GM18519 (cell line): ENCODE results near the gene PLAC8.
A peak's percentile ranks its signal among the peaks of the same experiment; 100 is the strongest.
"Not testable (repeated sequence)": the region's sequence is repeated elsewhere in the genome, so short reads cannot be mapped to it uniquely, and the experiment has no call there.

Experiments used
- ATAC-seq: cut with Tn5 transposase; IDR thresholded peaks from one replicate; pipeline ENCODE4 v1.9.1; 2021; ENCODE audit warnings: mild to moderate bottlenecking, moderate library complexity; ENCODE audit not compliant: unreplicated experiment, low FRiP score

PLAC8 gene

GRCh38 chr4:83112678-83113428, 1.7 kb downstream of the PLAC8 start:
- no peak for ATAC-seq

- no peak for ATAC-seq
Observed at GRCh38 chr4:83112231-83112630, 2.3 kb downstream of the PLAC8 start.

DNA sequence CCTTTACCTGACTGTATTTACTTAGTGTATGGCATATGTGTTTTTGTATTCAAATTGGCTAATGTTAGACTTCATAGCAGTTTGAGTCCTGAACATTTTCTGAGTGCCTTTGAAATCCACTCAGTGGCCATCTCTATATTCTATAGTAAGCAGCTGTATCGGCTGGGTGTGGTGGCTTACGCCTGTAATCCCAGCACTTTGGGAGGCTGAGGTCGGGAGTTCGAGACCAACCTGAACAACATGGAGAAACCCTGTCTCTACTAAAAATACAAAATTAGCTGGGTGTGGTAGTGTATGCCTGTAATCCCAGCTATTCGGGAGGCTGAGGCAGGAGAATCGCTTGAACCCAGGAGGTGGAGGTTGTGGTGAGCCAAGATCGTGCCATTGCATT, 2.8 kb downstream of the PLAC8 start:
- not testable (repeated sequence) for ATAC-seq

- ATAC-seq = no peak
Observed at GRCh38 chr4:83110970-83111750, 3.4 kb downstream of the PLAC8 start.

DNA sequence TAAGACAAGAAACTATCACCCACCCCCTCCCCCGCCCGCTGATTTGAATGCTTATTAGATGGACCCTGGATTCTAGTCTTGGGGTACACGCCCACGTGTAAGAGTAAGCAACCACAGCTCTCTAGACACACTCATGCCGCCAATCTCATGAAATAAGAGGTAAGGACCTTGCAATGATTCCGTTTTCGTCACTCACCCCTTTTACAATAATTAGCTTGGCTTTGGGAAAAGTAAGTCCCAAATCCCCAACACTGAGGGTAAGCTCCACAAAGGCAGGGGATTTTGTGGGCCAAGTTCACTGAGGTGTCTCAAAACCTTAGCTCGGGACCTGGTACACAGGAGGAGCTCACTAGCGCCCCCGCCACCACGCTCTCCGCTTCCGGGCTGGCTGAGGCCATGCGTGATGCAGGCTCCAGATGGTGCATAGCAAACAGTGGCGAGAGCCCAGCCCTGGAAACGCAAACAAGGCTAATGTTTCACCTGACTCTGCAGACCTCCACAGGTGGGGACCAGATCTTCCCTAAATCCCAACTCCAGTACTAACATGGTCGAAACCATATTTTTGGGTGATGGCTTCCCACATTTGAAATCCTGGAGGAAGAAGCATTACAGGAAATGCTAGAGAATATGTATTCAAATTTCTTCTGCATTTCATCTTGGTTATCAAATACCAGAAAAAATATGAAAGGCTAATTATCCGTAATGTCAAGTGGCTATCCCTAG, 4.1 kb downstream of the PLAC8 start:
- peak; percentile 49 for ATAC-seq

DNA sequence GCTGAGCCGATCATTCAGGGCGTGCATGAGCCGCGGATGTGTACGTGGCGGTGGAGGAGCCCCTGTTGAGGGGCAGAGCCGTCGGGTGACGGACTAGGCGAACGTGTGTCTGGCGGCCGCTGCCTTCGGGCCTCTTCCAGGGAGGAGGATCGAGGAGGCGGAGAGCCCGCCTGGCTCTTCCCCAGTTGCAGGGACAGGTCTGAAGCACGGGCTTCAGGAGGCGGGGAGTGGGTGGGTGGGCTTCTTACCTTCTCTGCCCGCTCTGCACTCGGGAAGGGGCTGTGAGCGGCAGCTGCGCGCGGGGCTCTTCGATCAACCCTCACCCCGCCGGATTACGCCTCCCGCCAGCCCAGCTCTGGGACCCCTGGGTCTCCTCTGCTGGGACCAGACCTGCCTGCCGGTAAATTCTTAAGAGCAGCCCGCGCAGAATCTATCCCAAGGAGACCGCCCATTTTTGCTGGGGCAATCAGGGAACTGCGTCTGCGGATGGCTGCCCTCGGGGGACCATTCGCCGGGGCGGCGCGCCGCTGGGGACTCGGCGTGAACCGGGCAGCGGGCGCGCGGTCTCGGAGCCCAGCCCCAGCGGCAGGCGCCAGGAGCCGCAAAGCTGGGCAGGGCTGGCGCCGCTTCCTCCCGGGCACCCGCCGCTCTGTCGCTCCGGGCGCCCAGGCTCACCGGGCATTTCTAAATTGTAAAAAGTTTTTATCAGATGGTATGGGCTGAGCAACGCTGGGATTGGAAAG, 4.9 kb downstream of the PLAC8 start:
- ATAC-seq = peak; percentile 2

DNA sequence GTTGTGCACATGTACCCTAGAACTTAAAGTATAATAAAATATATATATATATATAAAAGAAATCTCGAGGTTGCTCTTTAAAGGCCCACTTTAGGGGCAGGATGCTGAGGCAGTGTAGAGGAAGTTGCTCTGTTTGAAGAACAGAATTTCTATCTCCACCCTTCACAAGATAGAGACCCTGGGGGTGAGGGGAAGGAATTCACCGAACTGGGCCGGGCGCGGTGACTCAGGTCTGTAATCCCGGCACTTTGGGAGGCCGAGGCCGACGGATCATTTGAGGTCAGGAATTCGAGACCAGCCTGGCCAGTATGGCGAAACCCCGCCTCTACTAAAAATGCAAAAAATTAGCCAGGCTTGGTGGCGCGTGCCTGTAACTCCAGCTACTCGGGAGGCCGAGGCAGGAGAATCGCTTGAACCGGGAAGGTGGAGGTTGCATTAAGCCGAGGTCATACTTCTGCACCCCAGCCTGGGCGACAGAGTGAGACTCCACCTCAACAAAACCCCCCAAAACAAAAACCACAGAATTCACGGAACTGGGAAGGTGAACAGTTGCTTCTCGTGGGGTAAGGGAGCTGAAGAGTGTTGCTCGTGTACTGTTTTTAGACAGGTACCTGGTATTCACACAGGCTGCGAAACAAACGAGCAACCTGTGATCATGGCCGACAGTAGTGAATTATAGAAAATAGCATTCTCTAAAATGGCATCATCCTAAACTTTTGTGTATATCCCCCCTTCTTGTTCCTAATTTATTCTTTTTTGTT, 6.2 kb downstream of the PLAC8 start:
- no peak for ATAC-seq

DNA sequence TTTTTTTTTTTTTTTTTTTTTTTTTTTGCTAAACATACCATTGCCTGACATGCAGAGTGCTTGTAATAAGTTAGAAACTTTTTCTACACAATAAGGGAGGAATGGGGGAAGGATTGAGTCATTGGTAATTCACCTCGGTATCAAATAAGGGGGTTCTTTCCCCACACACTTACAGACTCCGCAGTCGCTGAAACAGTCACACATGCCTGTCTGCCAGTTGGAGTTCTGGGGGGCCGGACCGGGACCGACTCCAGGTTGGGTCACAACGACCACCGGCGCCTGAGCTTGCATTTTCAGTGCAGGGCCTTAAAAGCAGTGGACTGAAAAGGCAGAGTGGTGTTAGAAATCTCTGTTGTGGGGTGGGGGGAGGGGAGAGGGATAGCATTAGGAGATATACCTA, 6.9 kb downstream of the PLAC8 start:
- ATAC-seq = no peak

DNA sequence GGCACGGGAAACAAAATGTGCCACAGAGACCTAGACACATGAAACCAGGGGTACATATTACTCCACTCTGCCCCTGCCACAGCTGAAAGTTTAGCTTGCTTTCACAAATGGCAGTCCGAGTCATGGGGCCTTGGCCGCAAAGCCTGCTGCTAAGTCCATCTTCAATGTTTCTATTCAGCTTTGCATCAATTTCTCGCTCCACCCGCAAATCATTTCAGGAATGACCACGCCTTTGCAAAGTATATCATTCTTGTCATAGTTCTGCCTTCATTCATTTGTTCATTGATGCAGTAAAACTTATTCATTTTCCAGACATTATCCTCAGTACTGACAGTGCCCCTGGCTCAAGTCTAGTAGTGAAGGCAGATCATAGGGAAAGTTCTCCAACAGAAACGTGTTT, 9.5 kb downstream of the PLAC8 start:
- no peak for ATAC-seq

GRCh38 chr4:83096397-83096796, 18.1 kb downstream of the PLAC8 start:
- no peak for ATAC-seq

DNA sequence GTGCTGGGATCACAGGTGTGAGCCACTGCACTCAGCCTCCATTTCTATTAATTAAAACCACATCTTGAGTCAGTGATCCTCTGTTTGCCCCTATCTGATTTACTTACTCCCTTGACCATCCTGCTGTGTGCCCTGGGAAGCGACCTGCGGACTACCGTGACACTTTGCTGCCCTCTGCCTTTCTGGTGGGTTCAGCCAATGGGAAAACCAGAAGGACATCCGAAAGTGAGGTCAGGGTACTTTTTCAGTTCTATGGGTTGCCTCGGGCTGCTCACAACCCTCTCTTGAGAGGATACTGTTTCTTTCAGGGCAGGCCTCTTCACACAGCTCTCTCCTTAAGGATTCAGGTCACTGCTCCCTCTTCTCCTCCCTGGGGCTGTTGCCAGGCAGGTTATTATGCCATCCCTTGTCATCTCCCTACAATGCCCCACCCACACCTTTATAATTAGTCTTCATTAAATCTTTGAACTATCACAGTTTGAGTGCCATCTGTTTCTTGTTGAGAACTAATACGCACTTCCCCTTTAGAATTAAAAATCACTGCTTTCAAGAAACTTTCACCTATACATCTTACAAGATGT, 21.4 kb downstream of the PLAC8 start:
- no peak for ATAC-seq

GRCh38 chr4:83089410-83090157, 24.9 kb downstream of the PLAC8 start:
- ATAC-seq = no peak

- ATAC-seq = not testable (repeated sequence)
Observed at GRCh38 chr4:83084956-83085355, 29.6 kb downstream of the PLAC8 start.

DNA sequence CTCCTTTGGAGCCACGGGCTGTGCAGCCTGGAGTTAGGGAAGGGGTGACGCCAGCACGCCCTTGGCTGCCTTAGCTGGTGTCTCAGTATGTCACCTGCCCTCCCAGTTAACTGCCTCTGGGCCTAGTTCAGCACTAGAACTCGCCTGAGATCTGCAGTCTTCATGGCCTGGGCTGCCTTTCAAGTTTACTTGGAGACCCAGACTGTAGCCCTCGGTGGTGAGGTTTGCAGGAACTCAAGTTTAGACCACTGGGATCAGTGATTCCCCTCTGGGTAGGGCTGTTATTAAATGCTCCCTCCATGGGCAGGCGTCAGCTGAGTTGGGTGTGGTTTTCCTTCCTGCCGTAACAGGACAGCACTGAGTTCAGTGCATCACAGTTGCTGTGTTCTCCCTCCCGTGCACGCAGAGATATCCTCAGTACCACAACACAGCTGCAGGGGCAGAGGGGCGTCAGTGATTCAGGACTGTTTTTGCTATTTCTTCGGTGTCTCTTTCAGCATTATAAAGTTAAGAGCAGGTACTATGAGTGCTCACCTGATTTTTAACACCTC, 30.5 kb downstream of the PLAC8 start:
- peak; percentile 53 for ATAC-seq

GRCh38 chr4:83082777-83083176, 31.8 kb downstream of the PLAC8 start:
- no peak for ATAC-seq

DNA sequence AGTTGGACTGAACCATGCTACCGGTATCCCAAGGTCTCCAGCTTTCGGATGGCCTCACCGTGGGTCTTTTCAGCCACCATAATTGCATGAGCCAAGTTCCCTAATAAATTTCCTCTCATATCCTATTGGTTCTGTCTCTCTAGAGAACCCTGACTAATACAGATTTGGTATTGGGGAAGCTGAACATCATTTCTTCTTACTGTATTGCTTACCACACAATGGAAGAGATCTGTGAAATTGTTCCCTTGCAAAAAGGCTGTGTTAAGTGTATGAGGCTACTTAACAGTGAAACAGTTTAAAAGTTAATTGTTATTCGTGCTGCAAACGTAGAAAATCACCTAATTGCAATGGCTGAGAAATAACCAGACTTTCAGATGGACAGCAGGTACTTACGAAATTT, 34.0 kb downstream of the PLAC8 start:
- ATAC-seq = no peak

- ATAC-seq = no peak
Observed at GRCh38 chr4:83075311-83076095, 39.0 kb downstream of the PLAC8 start.

GRCh38 chr4:83074783-83075182, 39.7 kb downstream of the PLAC8 start:
- ATAC-seq = not testable (repeated sequence)
